GM19193 (cell line): ENCODE measurements around the gene E4F1.

Experiments used
- POLR2A ChIP-seq: IDR thresholded peaks from 4 replicates; pipeline ENCODE4 v1.6.1; 2011; ENCODE audit not compliant: insufficient read depth, insufficient read length; ENCODE audit errors: extremely low read depth

The E4F1 gene

DNA sequence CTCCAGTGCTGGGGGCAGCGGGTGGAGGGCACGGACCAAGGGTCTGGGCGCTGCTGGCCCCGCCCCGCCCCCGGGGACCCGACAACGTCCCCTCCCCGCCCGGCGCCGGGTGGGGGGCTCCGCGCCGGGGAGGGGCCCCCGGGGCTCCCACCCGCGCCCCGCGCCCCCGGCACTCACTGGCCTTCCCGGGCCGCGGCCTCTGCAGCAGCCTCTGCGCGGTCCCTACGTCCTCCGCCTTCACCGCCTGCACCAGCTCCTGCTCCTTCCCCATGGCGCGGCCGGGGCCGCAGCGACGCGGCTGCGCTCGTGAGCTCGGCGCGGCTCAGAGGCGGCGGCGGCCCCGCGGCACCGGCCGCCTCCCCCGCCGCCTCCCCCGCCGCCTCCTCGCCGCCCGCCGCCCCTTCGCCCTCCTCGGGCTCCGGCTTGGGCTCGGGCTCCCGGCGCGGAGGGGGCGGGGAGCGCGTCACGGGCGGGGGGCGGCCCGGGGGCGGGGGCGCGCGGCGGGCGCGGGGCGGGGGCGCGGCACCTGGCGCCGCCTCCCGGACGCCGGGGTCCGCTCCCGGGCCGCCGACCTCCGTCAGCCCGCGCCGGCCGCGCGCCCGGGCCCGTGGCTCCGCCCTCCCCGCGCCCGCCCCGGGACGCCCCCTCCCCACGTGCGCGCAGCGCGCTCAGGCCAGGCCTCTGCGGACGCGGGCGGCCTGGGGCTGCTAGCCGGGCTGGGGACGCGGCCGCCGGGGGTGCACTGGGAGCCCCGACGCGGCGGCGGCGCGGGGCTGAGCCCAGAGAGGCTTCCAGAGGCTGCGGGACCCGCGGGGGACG lies 27.0 kb upstream of the E4F1 start, which contains the start of gene CASKIN1:
Gene CASKIN1, minus strand, starts transcription at position 444 of the 819 bp plus-strand sequence. Its CDS starts 173 bp downstream, at position 271.
- TF ChIP-seq POLR2A: no peak

DNA sequence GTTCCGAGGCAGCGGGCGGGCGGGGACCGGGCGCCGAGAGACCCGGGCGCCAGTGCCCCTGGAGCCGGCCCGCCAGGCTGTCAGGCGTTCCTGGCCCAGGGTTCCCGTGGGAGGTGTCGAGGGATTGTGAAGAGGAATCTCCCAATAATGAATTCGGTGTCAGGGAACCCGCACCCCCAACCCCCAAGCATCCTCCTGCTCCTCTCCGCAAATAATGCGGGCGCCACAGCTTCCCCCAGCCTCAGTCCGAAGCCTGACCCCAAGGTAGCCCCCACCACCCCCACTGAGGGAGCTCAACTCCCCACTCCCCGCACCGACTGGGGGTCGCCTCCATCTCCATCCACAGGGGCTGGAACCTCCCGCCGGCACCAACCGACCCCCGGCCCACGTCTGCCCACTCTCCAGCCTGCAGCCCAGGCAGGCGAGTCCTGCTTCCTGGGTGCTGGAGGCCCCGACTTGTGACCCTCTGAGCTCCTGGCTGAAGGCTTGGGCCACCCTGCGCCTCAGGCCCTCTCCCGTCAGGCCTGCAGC lies 26.3 kb upstream of the E4F1 start:
- TF ChIP-seq POLR2A: no peak

GRCh38 chr16:2197765-2198164 lies 25.6 kb upstream of the E4F1 start:
- TF ChIP-seq POLR2A: no peak

- TF ChIP-seq POLR2A: no peak
Measured at GRCh38 chr16:2198283-2198682, 25.1 kb upstream of the E4F1 start.

DNA sequence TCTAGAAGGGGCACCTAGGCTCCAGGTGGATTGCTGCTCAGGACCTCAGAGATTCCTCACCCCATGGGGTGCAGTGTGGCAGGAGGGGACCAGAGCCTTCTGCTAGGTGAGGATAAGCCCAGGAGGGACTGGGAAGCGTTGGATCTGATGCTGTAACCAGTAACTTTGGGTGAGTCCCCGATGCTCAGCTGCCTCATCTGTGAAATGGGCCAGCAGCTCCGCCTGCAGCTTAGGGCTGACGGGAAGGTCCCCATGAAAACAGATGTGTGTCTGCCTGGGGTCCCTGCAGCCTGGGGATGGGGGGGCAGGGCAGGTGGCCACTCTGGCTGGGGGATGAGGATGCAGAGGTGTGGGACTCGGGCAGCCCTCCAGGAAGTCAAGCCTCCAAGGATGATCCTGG lies 24.3 kb upstream of the E4F1 start:
- no peak for TF ChIP-seq POLR2A

DNA sequence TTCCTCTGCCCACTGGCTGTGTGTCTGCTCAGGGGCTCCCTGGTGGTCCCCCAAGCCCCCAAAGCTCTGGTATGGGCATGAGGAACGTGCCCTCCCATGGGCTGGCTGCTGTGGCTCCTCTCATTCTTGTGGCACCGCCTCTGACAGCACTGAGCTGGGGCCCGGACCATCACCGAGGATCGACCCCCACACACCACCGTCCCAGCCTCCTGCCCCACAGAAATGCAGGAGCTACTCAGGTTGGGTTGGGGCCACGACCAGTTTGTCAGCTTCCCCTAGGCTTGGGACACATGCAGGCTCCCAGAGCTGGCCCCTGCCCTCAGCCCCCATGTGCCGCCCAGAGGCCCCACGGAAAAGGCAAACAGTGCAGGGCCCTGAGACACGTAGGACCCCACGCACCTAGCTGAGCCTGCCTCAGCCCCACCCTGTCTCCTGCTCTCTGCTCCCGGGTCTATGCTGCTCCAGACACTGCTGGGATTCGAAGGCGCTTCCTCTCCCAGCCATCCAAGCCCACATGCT lies 23.7 kb upstream of the E4F1 start:
- no peak for TF ChIP-seq POLR2A

DNA sequence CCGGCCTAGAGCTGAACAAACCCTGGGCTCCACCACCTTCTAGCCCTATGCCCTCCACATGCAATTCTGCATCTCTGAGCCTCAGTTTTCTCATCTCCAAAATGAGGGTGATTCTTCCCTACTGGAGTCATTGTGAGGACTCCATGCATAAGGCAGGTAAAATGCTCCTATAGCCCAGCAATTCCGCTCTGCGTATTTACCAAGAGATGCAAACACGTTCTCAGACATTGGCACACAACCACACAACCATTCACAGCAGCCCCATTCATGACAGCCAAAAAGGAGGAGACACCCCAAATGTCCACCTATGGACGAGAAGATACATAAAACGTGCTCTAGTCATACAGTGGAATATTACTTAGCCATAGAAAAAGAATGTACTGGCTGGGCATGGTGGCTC lies 23.1 kb upstream of the E4F1 start:
- TF ChIP-seq POLR2A: no peak

DNA sequence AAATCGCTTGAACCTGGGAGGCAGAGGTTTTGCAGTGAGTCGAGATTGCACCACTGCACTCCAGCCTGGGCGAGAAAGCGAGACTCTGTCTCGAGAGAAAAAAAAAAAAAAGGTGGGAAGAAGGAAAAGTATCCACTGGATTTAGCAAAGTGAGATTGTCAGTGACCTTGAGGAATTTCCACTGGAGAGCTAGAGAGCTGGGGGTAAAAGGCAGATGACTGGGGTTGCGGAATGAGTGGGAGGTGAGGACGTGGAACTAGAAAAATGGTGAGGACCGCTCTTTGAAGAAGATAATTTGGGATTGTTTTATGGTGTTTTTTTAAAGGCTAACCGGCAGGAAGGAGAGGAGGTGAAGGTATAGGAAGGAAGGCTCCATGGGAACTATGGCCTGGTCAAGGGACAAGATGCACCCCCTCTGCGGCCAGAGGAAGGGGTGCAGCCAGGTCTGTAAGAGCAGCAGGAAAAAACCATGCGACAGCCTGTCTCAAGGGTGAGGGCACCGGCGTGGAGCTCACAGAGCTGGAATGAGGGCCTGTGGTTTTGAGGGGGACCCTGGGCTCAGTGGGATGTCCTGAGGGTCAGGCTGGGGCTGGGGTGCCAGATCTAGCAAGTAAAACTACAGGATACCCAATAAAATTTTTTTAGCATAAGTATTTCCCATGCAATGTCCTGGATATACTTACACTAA lies 18.8 kb upstream of the E4F1 start:
- no peak for TF ChIP-seq POLR2A

- TF ChIP-seq POLR2A: peak; percentile 96
Measured at GRCh38 chr16:2205104-2205966, 18.1 kb upstream of the E4F1 start, which contains the start of gene MLST8. Gene MLST8 (plus strand): TSS chr16:2205454. CDS start chr16:2206086, 632 bp downstream.

- no peak for TF ChIP-seq POLR2A
Measured at GRCh38 chr16:2205967-2206313, 17.5 kb upstream of the E4F1 start.

- no peak for TF ChIP-seq POLR2A
Measured at GRCh38 chr16:2206420-2206779, 17.0 kb upstream of the E4F1 start.

DNA sequence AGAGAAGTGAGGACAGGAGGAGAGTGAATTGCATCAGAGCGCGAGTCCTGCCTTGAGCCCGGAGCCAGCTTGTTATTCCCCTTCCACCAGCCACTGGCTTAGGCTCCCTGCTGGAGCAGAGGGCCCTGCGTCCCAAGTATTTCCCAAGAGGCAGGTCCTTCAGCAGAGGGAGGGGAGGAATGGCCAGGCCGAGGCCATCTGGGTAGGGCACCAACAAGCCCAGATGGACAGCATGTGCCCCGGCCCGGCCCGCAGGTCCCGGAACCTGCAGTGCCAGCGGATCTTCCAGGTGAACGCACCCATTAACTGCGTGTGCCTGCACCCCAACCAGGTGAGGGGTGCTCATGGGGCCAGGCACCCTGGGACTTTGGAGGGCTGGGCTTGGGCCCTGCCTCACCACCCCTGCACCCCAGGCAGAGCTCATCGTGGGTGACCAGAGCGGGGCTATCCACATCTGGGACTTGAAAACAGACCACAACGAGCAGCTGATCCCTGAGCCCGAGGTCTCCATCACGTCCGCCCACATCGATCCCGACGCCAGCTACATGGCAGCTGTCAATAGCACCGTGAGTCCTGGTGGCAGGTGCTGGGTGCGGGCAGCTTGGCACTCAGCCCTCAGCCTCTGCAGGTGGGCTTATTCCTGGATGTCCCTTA lies 16.5 kb upstream of the E4F1 start:
- no peak for TF ChIP-seq POLR2A

DNA sequence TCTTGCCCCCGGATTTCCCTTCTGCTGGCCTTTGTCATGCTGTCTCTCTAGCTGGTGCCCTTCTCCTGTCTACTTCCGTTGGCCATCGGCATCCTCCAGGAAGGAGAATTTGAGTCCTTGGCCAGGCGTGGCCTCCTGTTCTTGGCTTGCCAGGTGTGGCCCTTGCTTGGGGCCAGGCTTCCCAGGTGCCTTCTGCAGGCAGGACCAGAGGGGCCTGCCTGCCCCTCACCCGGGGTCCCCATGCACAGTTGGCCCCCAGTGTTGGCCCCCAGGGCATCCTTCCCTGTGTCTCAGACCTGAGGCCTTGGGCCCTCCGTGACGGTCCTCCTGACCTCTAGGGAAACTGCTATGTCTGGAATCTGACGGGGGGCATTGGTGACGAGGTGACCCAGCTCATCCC lies 15.5 kb upstream of the E4F1 start:
- no peak for TF ChIP-seq POLR2A

- no peak for TF ChIP-seq POLR2A
Measured at GRCh38 chr16:2208308-2208707, 15.1 kb upstream of the E4F1 start.
